ENCODE results near the gene KIF5A. TPM values are rescaled to one million over a fixed set of nuclear protein-coding genes. Genes with fewer than 3 reads are reported as not detected.

Gene KIF5A
- total RNA-seq, 1 experiment from 2014 or later, result 0.05 TPM

- Mint-ChIP-seq H3K4me1 (ENCODE audit: low read depth, unreplicated experiment) (no peaks in the 10 kb centered on the region), H3K27me3 (ENCODE audit: insufficient read depth, unreplicated experiment) (peaks cover 29% of the 10 kb centered on the region), H3K4me3 (ENCODE audit: unreplicated experiment) (no peak overlapping the region), H3K27ac (ENCODE audit: unreplicated experiment) (no peak overlapping the region), H3K9me3 (ENCODE audit: unreplicated experiment) (no peaks in the 10 kb centered on the region), H3K36me3 (ENCODE audit: insufficient read depth, unreplicated experiment) (peaks cover 6% of the 10 kb centered on the region)
- no peak for DNase-seq
- H3K27me3 ChIP-seq (replicated peaks; ENCODE audit: control insufficient read depth, insufficient read depth, low read length), result peaks cover 3% of the 10 kb centered on the region
- no peak for TF ChIP-seq CTCF (IDR thresholded peaks at IDR 0.05; ENCODE audit: insufficient read depth in 1 of 2, low read depth in 1 of 2, low read length in 1 of 2, severe bottlenecking in 1 of 2, unreplicated experiment in 1 of 2)
- no peaks in the 10 kb centered on the region for H3K4me1 ChIP-seq
- no peak overlapping the region for H3K4me3 ChIP-seq (ENCODE audit: low read depth, low read length)
- POLR2A ChIA-PET, result no interaction called here
- no TSS peak for BruUV-seq (replicated peaks)
- CTCF ChIA-PET, result no interaction called here
- intact Hi-C loops (cut with micrococcal nuclease; ENCODE audit: unreplicated experiment), result no loop called here
- H3K9me3 ChIP-seq, result no peaks in the 10 kb centered on the region
- no peaks in the 10 kb centered on the region for H3K36me3 ChIP-seq (ENCODE audit: control insufficient read depth, insufficient read depth, low read length)
Measured at GRCh38 chr12:57552306-57552651, 2.4 kb downstream of the KIF5A start.

DNA sequence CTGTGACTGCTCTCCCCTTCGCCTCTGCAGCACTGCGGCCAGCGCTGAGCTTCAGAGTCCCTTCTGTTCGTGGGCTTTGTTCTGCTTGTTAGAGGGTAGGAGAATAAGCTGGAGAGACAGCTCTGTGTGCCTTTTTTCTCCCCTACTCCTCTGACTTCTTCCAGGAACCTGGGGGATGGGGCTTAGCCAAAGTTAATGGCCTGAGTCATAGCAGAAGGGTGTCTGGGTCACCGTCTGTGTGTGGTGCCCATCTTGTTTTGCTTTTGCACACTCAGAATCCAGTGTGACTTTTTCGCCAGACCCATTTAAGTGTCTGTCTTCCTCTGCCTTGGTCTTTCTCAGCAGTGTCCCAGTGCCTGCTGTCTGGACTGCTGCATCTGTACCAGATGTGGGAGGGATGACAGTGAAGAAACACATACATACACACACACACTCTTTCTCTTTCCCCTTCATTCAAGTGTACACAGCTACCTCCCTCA, 3.0 kb downstream of the KIF5A start:
- intact Hi-C loops (cut with micrococcal nuclease; ENCODE audit: unreplicated experiment), result no loop called here
- ChIA-PET CTCF (no interaction called here), POLR2A (no interaction called here)
- Histone ChIP-seq H3K27me3 (replicated peaks; ENCODE audit: control insufficient read depth, insufficient read depth, low read length) (peaks cover 3% of the 10 kb centered on the region), H3K9me3 (no peaks in the 10 kb centered on the region), H3K36me3 (ENCODE audit: control insufficient read depth, insufficient read depth, low read length) (no peaks in the 10 kb centered on the region), H3K4me1 (no peaks in the 10 kb centered on the region), H3K4me3 (ENCODE audit: low read depth, low read length) (no peak overlapping the region)
- Mint-ChIP-seq H3K4me3 (ENCODE audit: unreplicated experiment) (no peak overlapping the region), H3K4me1 (ENCODE audit: low read depth, unreplicated experiment) (no peaks in the 10 kb centered on the region), H3K27ac (ENCODE audit: unreplicated experiment) (no peak overlapping the region), H3K36me3 (ENCODE audit: insufficient read depth, unreplicated experiment) (peaks cover 6% of the 10 kb centered on the region), H3K9me3 (ENCODE audit: unreplicated experiment) (no peaks in the 10 kb centered on the region), H3K27me3 (ENCODE audit: insufficient read depth, unreplicated experiment) (peaks cover 27% of the 10 kb centered on the region)
- DNase-seq, result no peak
- TF ChIP-seq CTCF (IDR thresholded peaks at IDR 0.05; ENCODE audit: insufficient read depth in 1 of 2, low read depth in 1 of 2, low read length in 1 of 2, severe bottlenecking in 1 of 2, unreplicated experiment in 1 of 2), result no peak
- no TSS peak for BruUV-seq (replicated peaks)

GRCh38 chr12:57553343-57554202, 3.7 kb downstream of the KIF5A start:
- DNase-seq, result no peak
- no peaks in the 10 kb centered on the region for H3K4me1 ChIP-seq
- H3K9me3 ChIP-seq, result no peaks in the 10 kb centered on the region
- H3K27me3 ChIP-seq (replicated peaks; ENCODE audit: control insufficient read depth, insufficient read depth, low read length), result peaks cover 1% of the 10 kb centered on the region; the same call in 1 of the 2 replicates
- no peak overlapping the region for H3K4me3 ChIP-seq (ENCODE audit: low read depth, low read length)
- Mint-ChIP-seq H3K4me1 (ENCODE audit: low read depth, unreplicated experiment) (no peaks in the 10 kb centered on the region), H3K4me3 (ENCODE audit: unreplicated experiment) (no peak overlapping the region), H3K27ac (ENCODE audit: unreplicated experiment) (no peak overlapping the region), H3K36me3 (ENCODE audit: insufficient read depth, unreplicated experiment) (peaks cover 5% of the 10 kb centered on the region), H3K27me3 (ENCODE audit: insufficient read depth, unreplicated experiment) (peaks cover 26% of the 10 kb centered on the region), H3K9me3 (ENCODE audit: unreplicated experiment) (no peaks in the 10 kb centered on the region)
- no TSS peak for BruUV-seq (replicated peaks)
- intact Hi-C loops (cut with micrococcal nuclease; ENCODE audit: unreplicated experiment), result no loop called here
- ChIA-PET CTCF (no interaction called here), POLR2A (no interaction called here)
- H3K36me3 ChIP-seq (ENCODE audit: control insufficient read depth, insufficient read depth, low read length), result no peaks in the 10 kb centered on the region
- TF ChIP-seq CTCF (IDR thresholded peaks at IDR 0.05; ENCODE audit: insufficient read depth in 1 of 2, low read depth in 1 of 2, low read length in 1 of 2, severe bottlenecking in 1 of 2, unreplicated experiment in 1 of 2), result no peak

Data from Caco-2 (cell line).